Measurements from ENCODE around the gene SRR. TPM values are rescaled to one million over a fixed set of nuclear protein-coding genes. Genes with fewer than 3 reads are reported as not detected.

Gene SRR
- total RNA-seq, 1 experiment from 2014 or later, result 13.6 TPM

GRCh38 chr17:2289878-2290478 lies 13.8 kb upstream of the SRR start:
- DNase-seq (ENCODE audit: low spot score), result peak; percentile 37

GRCh38 chr17:2292100-2292499 lies 11.7 kb upstream of the SRR start:
- DNase-seq (ENCODE audit: low spot score), result peak; percentile 13

GRCh38 chr17:2295575-2295974 lies 8.2 kb upstream of the SRR start:
- DNase-seq (ENCODE audit: low spot score), result peak; percentile 53

- DNase-seq (ENCODE audit: low spot score), result no peak
These were observed 6.7 kb upstream of the SRR start for GRCh38 chr17:2297023-2297422.

- no peak for DNase-seq (ENCODE audit: low spot score)
These were observed 4.6 kb upstream of the SRR start for GRCh38 chr17:2299136-2299535.

GRCh38 chr17:2299756-2300155 lies 4.0 kb upstream of the SRR start:
- DNase-seq (ENCODE audit: low spot score), result no peak

GRCh38 chr17:2302778-2303203 lies 959 bp upstream of the SRR start:
- peak; percentile 13 for DNase-seq (ENCODE audit: low spot score)

- no peak for DNase-seq (ENCODE audit: low spot score)
These were observed 1.2 kb downstream of the SRR start for GRCh38 chr17:2304931-2305330.

- DNase-seq (ENCODE audit: low spot score), result no peak
These were observed 5.8 kb downstream of the SRR start for GRCh38 chr17:2309338-2310154.

GRCh38 chr17:2312736-2313135 lies 9.0 kb downstream of the SRR start:
- DNase-seq (ENCODE audit: low spot score), result no peak

GRCh38 chr17:2316916-2317205 lies 13.1 kb downstream of the SRR start:
- peak; percentile 52 for DNase-seq (ENCODE audit: low spot score)

- no peak for DNase-seq (ENCODE audit: low spot score)
These were observed 14.0 kb downstream of the SRR start for GRCh38 chr17:2317796-2318195.

- DNase-seq (ENCODE audit: low spot score), result no peak
These were observed 15.3 kb downstream of the SRR start for GRCh38 chr17:2319051-2319450.

GRCh38 chr17:2321399-2321798 lies 17.6 kb downstream of the SRR start:
- no peak for DNase-seq (ENCODE audit: low spot score)

GRCh38 chr17:2323629-2324314 lies 20.0 kb downstream of the SRR start:
- no peak for DNase-seq (ENCODE audit: low spot score)

- DNase-seq (ENCODE audit: low spot score), result no peak
These were observed 27.6 kb downstream of the SRR start for GRCh38 chr17:2331303-2331702.

- peak; percentile 16 for DNase-seq (ENCODE audit: low spot score)
These were observed 32.0 kb downstream of the SRR start for GRCh38 chr17:2335726-2336214.

GRCh38 chr17:2336215-2336851 lies 32.6 kb downstream of the SRR start, which contains the start of gene TSR1:
TSR1 (minus strand) TSS chr17:2336457; CDS start chr17:2336427, 30 bp downstream.
- DNase-seq (ENCODE audit: low spot score), result peak; percentile 86

GRCh38 chr17:2336852-2337543 lies 33.2 kb downstream of the SRR start, which contains the start of gene SGSM2:
SGSM2 (plus strand) TSS chr17:2337501; CDS start chr17:2337689, 188 bp downstream.
- DNase-seq (ENCODE audit: low spot score), result no peak

GRCh38 chr17:2337544-2338314 lies 34.0 kb downstream of the SRR start:
- peak; percentile 44 for DNase-seq (ENCODE audit: low spot score)

GRCh38 chr17:2338315-2338657 lies 34.5 kb downstream of the SRR start:
- no peak for DNase-seq (ENCODE audit: low spot score)
